Neural progenitor cell (in vitro differentiated cells): ENCODE data around the gene ARHGEF39.

ENCODE experiments used
- EZH2 ChIP-seq: fragments of 200-600 bp; sonication (generic); IDR thresholded peaks from 2 replicates; pipeline ENCODE4 v1.6.1; 2017; ENCODE audit warnings: antibody characterized with exemption, mild to moderate bottlenecking, moderate library complexity
- EZH2phosphoT487 ChIP-seq: fragments of 200-600 bp; sonication (generic); IDR thresholded peaks from 2 replicates; pipeline ENCODE4 v1.6.1; 2017; ENCODE audit warnings: antibody characterized with exemption

DNA sequence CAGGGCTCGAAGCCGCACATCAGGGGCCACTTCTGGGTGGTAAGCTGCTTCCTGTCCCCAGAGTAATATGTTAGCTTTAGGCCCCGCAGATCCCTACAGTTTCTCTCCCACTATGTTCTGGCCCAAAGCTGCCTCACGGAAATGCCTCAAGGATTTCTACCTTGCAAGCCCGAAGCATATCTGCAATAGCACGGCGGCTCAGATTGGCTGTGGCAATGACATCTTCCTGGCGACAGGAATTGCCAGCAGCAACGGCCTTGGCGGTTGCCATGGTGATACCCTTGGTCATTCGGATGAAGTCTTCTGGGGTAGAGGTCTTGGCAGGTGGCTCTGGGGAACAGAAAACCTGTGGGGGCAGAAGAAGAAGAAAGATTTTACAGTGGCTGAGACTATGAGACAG lies 35.0 kb upstream of the ARHGEF39 start:
- TF ChIP-seq EZH2 (no peak), EZH2phosphoT487 (no peak)
